Measurements from ENCODE around the gene VOPP1. TPM values are rescaled to one million over a fixed set of nuclear protein-coding genes. Genes with fewer than 3 reads are reported as not detected.

VOPP1 gene
- total RNA-seq, 1 donor from 2014 or later, result 47.8 TPM

DNA sequence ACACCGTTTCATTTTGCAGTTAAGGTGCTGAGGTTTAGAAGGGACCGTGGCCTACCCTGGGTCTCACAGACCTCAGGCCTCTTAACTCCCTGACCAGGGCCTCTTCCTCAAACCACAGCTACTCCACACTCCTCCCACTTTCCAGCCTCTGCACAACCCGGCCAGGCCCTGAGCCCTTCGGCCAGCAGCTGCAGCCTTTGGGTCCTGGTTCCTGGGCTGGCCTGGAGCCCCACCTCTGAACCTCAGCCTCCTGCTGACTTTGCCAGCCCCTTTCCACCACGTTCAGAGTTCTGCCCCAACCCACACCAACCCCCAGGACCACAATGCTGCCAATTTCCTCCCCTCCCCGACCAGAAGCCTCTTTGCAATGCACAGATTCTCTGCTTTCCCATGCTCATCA, 84.1 kb downstream of the VOPP1 start:
- Mint-ChIP-seq H3K36me3 (ENCODE audit: insufficient read depth) (peaks cover 13% of the 10 kb centered on the region), H3K27me3 (no peaks in the 10 kb centered on the region)

DNA sequence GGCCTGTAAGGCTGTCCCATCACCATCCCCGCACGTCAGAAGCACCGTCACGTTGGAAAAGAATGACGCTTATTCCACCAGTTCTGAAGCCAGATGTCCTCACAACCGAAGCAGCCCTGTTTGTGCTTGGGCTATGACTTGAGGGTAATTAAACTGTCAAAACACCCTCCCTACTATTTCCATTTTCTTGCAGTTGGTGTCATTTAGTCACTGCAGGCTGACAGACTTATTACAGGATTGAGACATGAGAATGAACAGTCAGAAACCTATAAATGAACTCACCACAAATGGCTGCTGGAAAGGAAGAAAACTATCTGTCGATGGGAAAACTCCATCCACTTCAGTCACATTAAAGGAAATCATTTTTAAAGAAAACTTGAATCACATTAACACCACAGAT, 85.3 kb downstream of the VOPP1 start:
- TF ChIP-seq, protein P1, sequence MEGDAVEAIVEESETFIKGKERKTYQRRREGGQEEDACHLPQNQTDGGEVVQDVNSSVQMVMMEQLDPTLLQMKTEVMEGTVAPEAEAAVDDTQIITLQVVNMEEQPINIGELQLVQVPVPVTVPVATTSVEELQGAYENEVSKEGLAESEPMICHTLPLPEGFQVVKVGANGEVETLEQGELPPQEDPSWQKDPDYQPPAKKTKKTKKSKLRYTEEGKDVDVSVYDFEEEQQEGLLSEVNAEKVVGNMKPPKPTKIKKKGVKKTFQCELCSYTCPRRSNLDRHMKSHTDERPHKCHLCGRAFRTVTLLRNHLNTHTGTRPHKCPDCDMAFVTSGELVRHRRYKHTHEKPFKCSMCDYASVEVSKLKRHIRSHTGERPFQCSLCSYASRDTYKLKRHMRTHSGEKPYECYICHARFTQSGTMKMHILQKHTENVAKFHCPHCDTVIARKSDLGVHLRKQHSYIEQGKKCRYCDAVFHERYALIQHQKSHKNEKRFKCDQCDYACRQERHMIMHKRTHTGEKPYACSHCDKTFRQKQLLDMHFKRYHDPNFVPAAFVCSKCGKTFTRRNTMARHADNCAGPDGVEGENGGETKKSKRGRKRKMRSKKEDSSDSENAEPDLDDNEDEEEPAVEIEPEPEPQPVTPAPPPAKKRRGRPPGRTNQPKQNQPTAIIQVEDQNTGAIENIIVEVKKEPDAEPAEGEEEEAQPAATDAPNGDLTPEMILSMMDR (IDR thresholded peaks at IDR 0.05; ENCODE audit: unreplicated experiment), result no peak
- Mint-ChIP-seq H3K27ac (no peak overlapping the region), H3K4me3 (ENCODE audit: low read depth) (no peak overlapping the region), H3K36me3 (ENCODE audit: insufficient read depth) (peaks cover 11% of the 10 kb centered on the region), H3K27me3 (no peaks in the 10 kb centered on the region), H3K9me3 (ENCODE audit: low read depth) (no peaks in the 10 kb centered on the region), H3K4me1 (ENCODE audit: low read depth) (no peaks in the 10 kb centered on the region)
- DNase-seq (ENCODE audit: low spot score, unreplicated experiment), result no peak

More for the DNA sequence above, 84.1 kb downstream of the VOPP1 start:
- H3K9me3 Mint-ChIP-seq (ENCODE audit: low read depth), result no peaks in the 10 kb centered on the region
- TF ChIP-seq, protein P1 (IDR thresholded peaks at IDR 0.05; ENCODE audit: unreplicated experiment), result no peak
- H3K4me3 Mint-ChIP-seq (ENCODE audit: low read depth), result no peak overlapping the region
- no peaks in the 10 kb centered on the region for H3K4me1 Mint-ChIP-seq (ENCODE audit: low read depth)
- H3K27ac Mint-ChIP-seq, result no peak overlapping the region
- no peak for DNase-seq (ENCODE audit: low spot score, unreplicated experiment)

DNA sequence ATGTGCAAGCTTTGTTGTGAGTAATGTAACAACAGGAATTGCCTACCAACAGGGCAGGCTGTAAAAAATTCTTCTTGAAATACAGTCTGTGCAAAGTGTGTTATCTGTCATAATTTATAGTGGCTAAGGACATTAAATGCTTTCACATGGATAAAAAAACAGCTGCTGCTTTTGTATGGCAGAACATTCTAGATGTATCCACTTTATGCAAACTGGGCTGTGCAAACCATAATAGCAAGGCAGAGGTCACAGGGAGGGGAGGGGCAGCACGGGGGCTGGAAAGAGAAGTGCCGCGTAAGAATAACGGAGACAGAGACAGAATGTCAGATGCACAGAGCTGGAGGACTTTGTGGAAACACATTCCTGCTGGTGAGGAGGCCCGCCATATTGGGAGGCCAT, 86.1 kb downstream of the VOPP1 start:
- DNase-seq (ENCODE audit: low spot score, unreplicated experiment), result no peak
- no peak overlapping the region for H3K4me3 Mint-ChIP-seq (ENCODE audit: low read depth)
- TF ChIP-seq, protein P1 (IDR thresholded peaks at IDR 0.05; ENCODE audit: unreplicated experiment), result no peak
- no peaks in the 10 kb centered on the region for H3K9me3 Mint-ChIP-seq (ENCODE audit: low read depth)
- no peak overlapping the region for H3K27ac Mint-ChIP-seq
- no peaks in the 10 kb centered on the region for H3K27me3 Mint-ChIP-seq
- H3K36me3 Mint-ChIP-seq (ENCODE audit: insufficient read depth), result peaks cover 11% of the 10 kb centered on the region
- H3K4me1 Mint-ChIP-seq (ENCODE audit: low read depth), result no peaks in the 10 kb centered on the region

- Mint-ChIP-seq H3K4me3 (ENCODE audit: low read depth) (no peak overlapping the region), H3K27me3 (no peaks in the 10 kb centered on the region), H3K36me3 (ENCODE audit: insufficient read depth) (peaks cover 11% of the 10 kb centered on the region), H3K27ac (no peak overlapping the region), H3K9me3 (ENCODE audit: low read depth) (no peaks in the 10 kb centered on the region), H3K4me1 (ENCODE audit: low read depth) (no peaks in the 10 kb centered on the region)
- TF ChIP-seq, protein P1 (IDR thresholded peaks at IDR 0.05; ENCODE audit: unreplicated experiment), result no peak
- no peak for DNase-seq (ENCODE audit: low spot score, unreplicated experiment)
Observed at GRCh38 chr7:55485501-55486191, 86.7 kb downstream of the VOPP1 start.

DNA sequence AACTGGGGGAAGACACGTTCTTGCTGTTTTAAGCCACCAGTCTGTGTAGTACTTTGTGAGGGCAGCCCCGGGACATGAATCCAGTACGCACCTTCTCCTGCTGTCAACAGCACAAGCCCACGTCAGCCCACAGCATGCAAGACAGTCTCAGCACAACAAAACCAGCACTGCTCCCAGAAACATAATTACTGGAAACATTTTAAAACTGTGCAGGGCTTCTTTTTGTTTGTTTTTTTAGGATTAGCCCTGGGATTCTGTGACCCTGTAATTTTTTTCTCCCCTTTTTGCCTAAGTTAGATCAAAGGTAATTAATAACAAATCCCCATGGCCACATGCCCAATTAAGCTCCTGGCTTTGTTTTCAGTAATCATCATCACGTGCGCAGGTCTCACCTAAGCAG, 87.5 kb downstream of the VOPP1 start:
- H3K4me1 Mint-ChIP-seq (ENCODE audit: low read depth), result no peaks in the 10 kb centered on the region
- TF ChIP-seq, protein P1 (IDR thresholded peaks at IDR 0.05; ENCODE audit: unreplicated experiment), result no peak
- H3K27me3 Mint-ChIP-seq, result no peaks in the 10 kb centered on the region
- no peak overlapping the region for H3K4me3 Mint-ChIP-seq (ENCODE audit: low read depth)
- H3K9me3 Mint-ChIP-seq (ENCODE audit: low read depth), result no peaks in the 10 kb centered on the region
- H3K27ac Mint-ChIP-seq, result peak overlapping the region; percentile 30
- H3K36me3 Mint-ChIP-seq (ENCODE audit: insufficient read depth), result peaks cover 11% of the 10 kb centered on the region
- DNase-seq (ENCODE audit: low spot score, unreplicated experiment), result no peak

All from progenitor cell of endocrine pancreas (in vitro differentiated cells).